Activated CD8-positive, alpha-beta T cell treated with anti-CD3 and anti-CD28 coated beads for 36 hours (primary cell): ENCODE data around the gene MMP19. TPM values are rescaled to one million over a fixed set of nuclear protein-coding genes. Genes with fewer than 3 reads are reported as not detected.
A peak's percentile ranks its signal among the peaks of the same experiment; 100 is the strongest.

Source experiments
- ATAC-seq: fragments of 200-7000 bp; cut with Tn5 transposase; one replicate; pipeline ENCODE4 v1.10.0; 2021; ENCODE audit warnings: mild to moderate bottlenecking, moderate library complexity
- CTCF ChIA-PET: fragments of 350-600 bp; sonication (Branson Sonifier 250); formaldehyde crosslinking; loops from one replicate; lab custom pipeline; 2021; ENCODE audit warnings: antibody characterized with exemption; lab: Charles Lee
- POLR2A ChIA-PET: fragments of 350-600 bp; sonication (Branson Sonifier 250); formaldehyde crosslinking; loops from one replicate; lab custom pipeline; 2021; ENCODE audit warnings: antibody characterized with exemption; lab: Charles Lee
- DNase-seq: peaks from one replicate; pipeline ENCODE4 v3.0.0-alpha.2; 2020
- H3K27ac Mint-ChIP-seq: one replicate; pipeline ENCODE4 v1.8.0; 2021; ENCODE audit warnings: mild to moderate bottlenecking, mixed read lengths
- H3K27me3 Mint-ChIP-seq: one replicate; pipeline ENCODE4 v1.8.0; 2021; ENCODE audit warnings: mixed read lengths
- H3K36me3 Mint-ChIP-seq: one replicate; pipeline ENCODE4 v1.8.0; 2021; ENCODE audit warnings: low read depth, mixed read lengths
- H3K4me1 Mint-ChIP-seq: one replicate; pipeline ENCODE4 v1.8.0; 2021; ENCODE audit warnings: low read depth, mixed read lengths
- H3K4me3 Mint-ChIP-seq: one replicate; pipeline ENCODE4 v1.8.0; 2021; ENCODE audit warnings: mild to moderate bottlenecking, moderate library complexity, mixed read lengths
- H3K9me3 Mint-ChIP-seq: one replicate; pipeline ENCODE4 v1.8.0; 2021; ENCODE audit warnings: mixed read lengths
- intact Hi-C: fragments of 100-400 bp; cut with micrococcal nuclease; formaldehyde crosslinking; loops from one replicate; pipeline ENCODE4 v1.10.0; 2022
- total RNA-seq, 2 experiments: library from RNA; stranded (reverse); gene quantifications; one replicate each; pipeline ENCODE4 v1.2.3, GENCODE V29; 2021
- TF ChIP-seq, protein P1 (sequence below): fragments of 200-600 bp; IDR thresholded peaks from one replicate; pipeline ENCODE4 v1.8.0; 2022; ENCODE audit warnings: antibody characterized with exemption, mild to moderate bottlenecking

Gene MMP19
- total RNA-seq, 2 experiments from 2014 or later = not detected

DNA sequence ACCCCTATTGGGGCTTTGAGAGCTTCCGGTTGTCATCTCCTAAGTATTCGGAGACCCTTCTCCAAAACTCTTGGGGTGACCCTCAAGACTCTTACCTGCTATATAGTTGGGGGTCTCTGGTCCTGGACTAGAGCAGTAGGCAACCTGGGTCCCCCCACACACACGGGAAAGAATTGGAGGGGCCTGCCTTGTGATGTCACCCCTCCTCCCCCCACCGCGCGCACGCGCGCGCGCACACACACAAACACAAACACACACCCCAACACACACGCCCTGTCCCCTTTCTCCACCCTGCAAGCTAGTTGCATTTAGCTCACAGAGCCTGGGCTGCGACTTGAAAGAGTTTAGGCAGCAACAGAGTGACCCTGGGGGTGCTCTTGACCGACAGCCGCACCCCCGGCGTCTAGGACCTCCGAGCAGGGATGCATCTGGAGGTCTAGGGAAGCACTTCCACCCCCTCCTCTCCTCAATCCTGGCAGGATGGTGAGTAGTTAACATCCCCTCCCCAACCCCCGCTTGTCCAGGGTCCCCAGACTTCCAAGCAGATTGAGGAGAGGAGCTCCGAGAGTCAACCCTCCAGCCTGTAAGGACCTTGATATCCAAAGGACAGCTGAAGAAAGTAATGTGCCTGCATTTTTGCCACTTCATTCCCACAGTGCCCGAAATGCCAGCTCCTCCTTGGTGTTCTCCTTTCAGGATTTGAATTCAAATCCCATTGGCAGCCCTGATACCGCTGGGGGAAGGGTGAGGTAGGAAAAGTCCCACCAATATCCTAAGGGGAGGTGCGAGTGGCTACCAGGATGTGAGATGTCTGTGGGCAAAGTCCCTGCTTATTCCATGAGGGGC is 11.9 kb downstream of the MMP19 start:
- peak overlapping the region; percentile 93 for H3K27ac Mint-ChIP-seq

DNA sequence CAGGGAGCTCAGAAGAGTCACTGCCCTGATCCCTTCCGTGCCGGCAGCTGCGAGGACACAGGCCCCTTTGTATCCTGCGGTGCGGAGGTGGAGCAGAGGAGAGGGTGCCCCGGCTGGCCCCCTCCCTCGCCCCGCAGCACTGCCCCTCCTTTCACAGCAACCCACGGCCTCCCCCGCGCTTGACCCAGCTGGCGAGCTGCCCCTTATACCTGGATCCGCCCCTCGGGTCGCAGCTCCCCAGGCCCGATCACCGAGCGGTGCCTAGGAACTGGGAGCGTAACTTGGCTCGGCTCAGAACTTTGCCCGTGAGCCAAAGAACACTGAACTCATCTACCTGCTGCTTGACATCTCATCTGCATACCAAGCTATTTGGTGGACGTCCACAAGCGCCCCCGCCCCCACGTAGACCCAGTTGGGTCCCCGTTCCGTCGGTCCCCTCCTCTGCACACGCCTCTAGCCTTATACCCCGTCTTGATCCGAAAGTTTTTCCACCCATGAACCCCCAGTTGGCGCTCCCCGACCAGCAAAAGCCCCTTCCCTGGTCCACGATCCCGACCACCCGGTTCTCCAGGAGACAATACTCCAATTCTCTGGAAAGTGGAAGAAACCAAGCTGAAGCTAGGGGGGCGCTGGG is 12.7 kb downstream of the MMP19 start:
- intact Hi-C loops = loop anchor here (2.0 kb wide), 1 partner anchor 97 kb away; the partner anchor contains the start of gene PYM1

More for the DNA sequence above, 11.9 kb downstream of the MMP19 start:
- peaks cover 23% of the 10 kb centered on the region for H3K36me3 Mint-ChIP-seq
- ATAC-seq (no peak), DNase-seq (peak; percentile 69)
- TF ChIP-seq, protein P1, sequence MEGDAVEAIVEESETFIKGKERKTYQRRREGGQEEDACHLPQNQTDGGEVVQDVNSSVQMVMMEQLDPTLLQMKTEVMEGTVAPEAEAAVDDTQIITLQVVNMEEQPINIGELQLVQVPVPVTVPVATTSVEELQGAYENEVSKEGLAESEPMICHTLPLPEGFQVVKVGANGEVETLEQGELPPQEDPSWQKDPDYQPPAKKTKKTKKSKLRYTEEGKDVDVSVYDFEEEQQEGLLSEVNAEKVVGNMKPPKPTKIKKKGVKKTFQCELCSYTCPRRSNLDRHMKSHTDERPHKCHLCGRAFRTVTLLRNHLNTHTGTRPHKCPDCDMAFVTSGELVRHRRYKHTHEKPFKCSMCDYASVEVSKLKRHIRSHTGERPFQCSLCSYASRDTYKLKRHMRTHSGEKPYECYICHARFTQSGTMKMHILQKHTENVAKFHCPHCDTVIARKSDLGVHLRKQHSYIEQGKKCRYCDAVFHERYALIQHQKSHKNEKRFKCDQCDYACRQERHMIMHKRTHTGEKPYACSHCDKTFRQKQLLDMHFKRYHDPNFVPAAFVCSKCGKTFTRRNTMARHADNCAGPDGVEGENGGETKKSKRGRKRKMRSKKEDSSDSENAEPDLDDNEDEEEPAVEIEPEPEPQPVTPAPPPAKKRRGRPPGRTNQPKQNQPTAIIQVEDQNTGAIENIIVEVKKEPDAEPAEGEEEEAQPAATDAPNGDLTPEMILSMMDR = no peak
- ChIA-PET CTCF (interaction anchor here (0.8 to 3.9 kb wide), 9 partner anchors 12 to 110 kb away, joined by 3 to 31 read pairs (median 5); partner anchors contain the start of genes ORMDL2, PYM1 and SARNP), POLR2A (interaction anchor here (0.6 to 4.9 kb wide), 16 partner anchors 10 to 356 kb away, joined by 3 to 20 read pairs (median 5); partner anchors contain the start of genes CD63, PA2G4, RAB5B and SARNP)
- peaks cover 40% of the 10 kb centered on the region for H3K4me1 Mint-ChIP-seq
- intact Hi-C loops = no loop called here
- no peaks in the 10 kb centered on the region for H3K27me3 Mint-ChIP-seq
- no peaks in the 10 kb centered on the region for H3K9me3 Mint-ChIP-seq
- H3K4me3 Mint-ChIP-seq = peak overlapping the region; percentile 97

DNA sequence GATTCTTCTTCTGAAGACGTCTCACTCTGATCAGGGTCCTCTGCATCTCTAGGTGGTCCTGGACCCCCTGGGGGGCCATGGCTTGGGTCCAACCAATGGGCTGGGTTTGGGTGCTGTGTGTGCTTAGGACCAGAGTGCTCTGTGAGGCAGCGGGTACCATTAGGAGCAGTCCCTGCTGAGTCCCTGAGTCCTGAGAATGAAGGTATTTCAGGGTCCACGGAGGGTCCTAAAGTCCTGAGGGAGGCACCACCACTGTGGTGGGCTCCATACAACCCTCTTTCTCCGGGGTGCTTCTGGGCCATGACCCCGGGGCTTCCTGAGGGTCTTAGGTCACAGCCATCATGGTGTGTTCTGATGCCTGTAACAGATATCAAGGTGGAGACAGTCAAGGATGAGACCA is 14.4 kb downstream of the MMP19 start:
- no peaks in the 10 kb centered on the region for H3K27me3 Mint-ChIP-seq
- peaks cover 50% of the 10 kb centered on the region for H3K4me1 Mint-ChIP-seq
- ChIA-PET POLR2A (interaction anchor here (2.1 to 4.9 kb wide), 2 partner anchors 12 to 99 kb away, joined by 9 to 20 read pairs; partner anchors contain the start of genes CD63 and SARNP), CTCF (interaction anchor here (2.4 to 3.9 kb wide), 3 partner anchors 9 to 111 kb away, joined by 19 to 31 read pairs (median 24); partner anchors contain the start of genes ORMDL2, PYM1 and SARNP)
- DNase-seq (no peak), ATAC-seq (no peak)
- TF ChIP-seq, protein P1 = no peak
- H3K4me3 Mint-ChIP-seq = peak overlapping the region; percentile 97
- no peaks in the 10 kb centered on the region for H3K9me3 Mint-ChIP-seq
- intact Hi-C loops = loop anchor here (2.0 kb wide), 1 partner anchor 98 kb away; the partner anchor contains the start of gene PYM1
- H3K27ac Mint-ChIP-seq = peak overlapping the region; percentile 93
- H3K36me3 Mint-ChIP-seq = peaks cover 29% of the 10 kb centered on the region

More for the DNA sequence above, 12.7 kb downstream of the MMP19 start:
- ChIA-PET CTCF (interaction anchor here (0.5 to 3.9 kb wide), 9 partner anchors 11 to 109 kb away, joined by 3 to 31 read pairs (median 5); partner anchors contain the start of genes ORMDL2, PYM1 and SARNP), POLR2A (interaction anchor here (0.6 to 4.9 kb wide), 22 partner anchors 10 to 1268 kb away, joined by 3 to 20 read pairs (median 4); partner anchors contain the start of genes CD63, MMP19 and SARNP)
- ATAC-seq (peak; percentile 26), DNase-seq (peak; percentile 61)
- H3K36me3 Mint-ChIP-seq = peaks cover 26% of the 10 kb centered on the region
- H3K27ac Mint-ChIP-seq = peak overlapping the region; percentile 93
- H3K27me3 Mint-ChIP-seq = no peaks in the 10 kb centered on the region
- peaks cover 44% of the 10 kb centered on the region for H3K4me1 Mint-ChIP-seq
- TF ChIP-seq, protein P1 = no peak
- peak overlapping the region; percentile 97 for H3K4me3 Mint-ChIP-seq
- H3K9me3 Mint-ChIP-seq = no peaks in the 10 kb centered on the region

DNA sequence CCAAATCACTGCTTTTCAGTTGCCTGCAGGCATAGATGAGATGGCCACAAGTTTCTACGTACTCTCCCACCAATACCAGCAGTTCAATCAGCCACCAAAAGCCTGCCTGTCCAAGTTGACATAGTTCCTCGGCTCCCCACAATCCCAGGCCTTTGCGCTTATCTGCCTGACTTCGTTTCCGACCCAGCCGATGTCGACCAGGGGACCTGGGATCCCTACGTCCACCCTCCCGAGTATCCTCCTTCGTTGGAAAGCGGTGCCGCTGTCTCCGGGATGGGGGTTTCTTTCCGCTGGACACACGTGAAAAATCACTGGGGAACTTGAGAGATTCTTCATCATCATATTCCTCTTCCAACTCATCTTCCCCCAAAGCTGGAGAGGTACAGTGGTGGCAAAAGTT is 14.9 kb downstream of the MMP19 start:
- TF ChIP-seq, protein P1 = no peak
- CTCF ChIA-PET = interaction anchor here (0.9 to 2.3 kb wide), 2 partner anchors 10 to 110 kb away, joined by 3 to 5 read pairs; partner anchors contain the start of genes ORMDL2 and SARNP
- POLR2A ChIA-PET = interaction anchor here (1.4 to 4.9 kb wide), 2 partner anchors 11 to 15 kb away, joined by 4 to 20 read pairs; partner anchors contain the start of gene SARNP
- Mint-ChIP-seq H3K27me3 (no peaks in the 10 kb centered on the region), H3K4me3 (peak overlapping the region; percentile 97), H3K36me3 (peaks cover 32% of the 10 kb centered on the region), H3K4me1 (peaks cover 53% of the 10 kb centered on the region), H3K9me3 (no peaks in the 10 kb centered on the region), H3K27ac (peak overlapping the region; percentile 93)
- ATAC-seq (no peak), DNase-seq (no peak)
- intact Hi-C loops = loop anchor here (2.0 kb wide), 1 partner anchor 99 kb away; the partner anchor contains the start of gene PYM1
